Testis (tissue), 3 donors: ENCODE measurements around the gene CCDC33. TPM values are rescaled to one million over a fixed set of nuclear protein-coding genes. Genes with fewer than 3 reads are reported as not detected.

Source experiments
- DNase-seq: peaks from one replicate; pipeline ENCODE4 v3.0.0-alpha.2; 2019
- H3K27ac ChIP-seq, 2 donors: fragments of 200-600 bp; sonication (generic); one replicate each; pipeline ENCODE4 v1.5.1; 2019
- H3K27me3 ChIP-seq: fragments of 200-600 bp; sonication (generic); one replicate; pipeline ENCODE4 v1.5.1; 2019
- H3K36me3 ChIP-seq: fragments of 200-600 bp; sonication (generic); one replicate; pipeline ENCODE4 v1.5.1; 2017; ENCODE audit warnings: low read depth; ENCODE audit errors: missing control alignments
- H3K4me1 ChIP-seq: fragments of 200-600 bp; sonication (generic); one replicate; pipeline ENCODE4 v1.5.1; 2019
- H3K4me3 ChIP-seq, 2 donors: fragments of 200-600 bp; sonication (generic); one replicate each; pipeline ENCODE4 v1.5.1; 2017 to 2019
- H3K9me3 ChIP-seq: fragments of 200-600 bp; sonication (generic); one replicate; pipeline ENCODE4 v1.5.1; 2017
- CTCF ChIP-seq, 3 experiments: fragments of 450-650 bp in 2 of 3; fragments of 200-600 bp in 1 of 3; sonication (generic) in 1 of 3; IDR thresholded peaks; one replicate each; pipeline ENCODE4 v1.5.1; 2016 to 2019; ENCODE audit warnings: antibody characterized with exemption in 3 of 3, mild to moderate bottlenecking in 2 of 3, moderate library complexity in 1 of 3
- POLR2A ChIP-seq: fragments of 450-650 bp; IDR thresholded peaks from one replicate; pipeline ENCODE4 v1.6.1; 2017; ENCODE audit warnings: antibody characterized with exemption, mild to moderate bottlenecking, moderate library complexity
- WGBS, 2 donors: methylation state at CpG; one replicate each; pipeline ENCODE4 v1.1.5; 2018; 5-methylcytosine and 5-hydroxymethylcytosine counted together
- intact Hi-C: fragments of 100-400 bp; cut with DNase I; formaldehyde crosslinking; loops from one replicate; pipeline ENCODE4 v1.15.1; 2023; ENCODE audit warnings: low total_unique reads
- polyA plus RNA-seq: library from polyadenylated mRNA; stranded (reverse); fragments of 350-450 nt; fragmentation: Illumina TruSeq; extraction: RNeasy Lipid Tissue Mini Kit (QIAGEN cat#74804); gene quantifications from one replicate; pipeline ENCODE4 v1.2.3, GENCODE V29; 2014; ENCODE audit warnings: low read depth, low replicate concordance; ENCODE audit not compliant: insufficient read depth
- total RNA-seq, 2 donors: library from RNA; depleted of rRNA; stranded (reverse); fragments of >200 nt; gene quantifications; one replicate each; pipeline ENCODE4 v1.2.3, GENCODE V29; 2016

Gene CCDC33
- total and polyA plus RNA-seq, 3 donors from 2014 or later = 11.6 to 41.3 (median 18.5) TPM

- no peaks in the 10 kb centered on the region for H3K9me3 ChIP-seq
- no peaks in the 10 kb centered on the region for H3K27me3 ChIP-seq
- no peaks in the 10 kb centered on the region for H3K36me3 ChIP-seq
- peaks cover 10% of the 10 kb centered on the region for H3K4me1 ChIP-seq
- 77 to 81% methylated on average over 12 of the region's 12 CpGs for WGBS, 2 donors
- intact Hi-C loops = loop anchor here (5.0 kb wide), 1 partner anchor 57 kb away; no protein-coding TSS in a partner anchor
- no peak overlapping the region for H3K4me3 ChIP-seq
- no peak for TF ChIP-seq POLR2A
- TF ChIP-seq CTCF (IDR thresholded peaks at IDR 0.05) = no peak
- DNase-seq = no peak
- H3K27ac ChIP-seq = no peak overlapping the region
These were observed 144.4 kb downstream of the CCDC33 start for GRCh38 chr15:74380361-74381189.

GRCh38 chr15:74381190-74381453, 145.0 kb downstream of the CCDC33 start:
- H3K4me1 ChIP-seq = peaks cover 14% of the 10 kb centered on the region
- no peak overlapping the region for H3K4me3 ChIP-seq
- no peak for DNase-seq
- no peaks in the 10 kb centered on the region for H3K27me3 ChIP-seq
- intact Hi-C loops = loop anchor here (5.0 kb wide), 1 partner anchor 56 kb away; no protein-coding TSS in a partner anchor
- no peak overlapping the region for H3K27ac ChIP-seq
- no peaks in the 10 kb centered on the region for H3K9me3 ChIP-seq
- no peak for TF ChIP-seq POLR2A
- no peak for TF ChIP-seq CTCF (IDR thresholded peaks at IDR 0.05)
- H3K36me3 ChIP-seq = no peaks in the 10 kb centered on the region
- WGBS, 2 donors = 68 to 76% methylated on average over 2 of the region's 2 CpGs

GRCh38 chr15:74381481-74381880, 145.4 kb downstream of the CCDC33 start:
- DNase-seq = no peak
- Histone ChIP-seq H3K9me3 (no peaks in the 10 kb centered on the region), H3K4me3 (no peak overlapping the region), H3K36me3 (no peaks in the 10 kb centered on the region), H3K27me3 (no peaks in the 10 kb centered on the region), H3K27ac (no peak overlapping the region), H3K4me1 (peaks cover 17% of the 10 kb centered on the region)
- intact Hi-C loops = loop anchor here (5.0 kb wide), 1 partner anchor 56 kb away; no protein-coding TSS in a partner anchor
- 68 to 85% methylated on average over 5 of the region's 5 CpGs for WGBS, 2 donors
- TF ChIP-seq CTCF (IDR thresholded peaks at IDR 0.05) (no peak), POLR2A (no peak)

- peaks cover 25% of the 10 kb centered on the region for H3K4me1 ChIP-seq
- TF ChIP-seq CTCF (IDR thresholded peaks at IDR 0.05) (peak; percentile 93 to 99 (median 94)), POLR2A (no peak)
- H3K27me3 ChIP-seq = no peaks in the 10 kb centered on the region
- no peaks in the 10 kb centered on the region for H3K9me3 ChIP-seq
- intact Hi-C loops = loop anchor here (5.0 kb wide), 1 partner anchor 55 kb away; no protein-coding TSS in a partner anchor
- peak; percentile 93 for DNase-seq
- H3K36me3 ChIP-seq = no peaks in the 10 kb centered on the region
- WGBS, 2 donors = 40 to 42% methylated on average over 12 to 13 of the region's 13 CpGs
- H3K4me3 ChIP-seq = no peak overlapping the region
- H3K27ac ChIP-seq = no peak overlapping the region
These were observed 146.1 kb downstream of the CCDC33 start for GRCh38 chr15:74382004-74382816.
